ENCODE results near the gene RNASE4.

DNA sequence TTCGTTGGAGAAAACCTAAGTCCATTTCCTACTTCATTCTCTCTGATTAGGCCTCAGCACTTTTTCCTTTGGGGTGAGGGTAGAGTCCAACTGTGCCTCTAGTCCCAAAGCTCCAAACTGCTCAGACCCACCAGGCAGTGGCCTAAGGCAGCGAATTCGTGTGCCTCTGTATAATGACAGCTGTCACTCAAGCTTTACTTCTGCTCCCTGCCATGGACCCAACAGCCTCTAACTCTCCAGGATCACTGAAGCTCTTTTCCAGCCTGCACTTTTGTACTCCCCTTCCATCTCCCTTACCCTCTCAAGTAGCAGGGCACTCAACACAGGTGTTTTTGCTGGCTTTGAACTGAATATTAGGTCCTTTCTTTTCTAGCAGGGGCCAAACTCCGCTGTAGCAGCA lies 28.1 kb upstream of the RNASE4 start:
- TF ChIP-seq, protein P1, sequence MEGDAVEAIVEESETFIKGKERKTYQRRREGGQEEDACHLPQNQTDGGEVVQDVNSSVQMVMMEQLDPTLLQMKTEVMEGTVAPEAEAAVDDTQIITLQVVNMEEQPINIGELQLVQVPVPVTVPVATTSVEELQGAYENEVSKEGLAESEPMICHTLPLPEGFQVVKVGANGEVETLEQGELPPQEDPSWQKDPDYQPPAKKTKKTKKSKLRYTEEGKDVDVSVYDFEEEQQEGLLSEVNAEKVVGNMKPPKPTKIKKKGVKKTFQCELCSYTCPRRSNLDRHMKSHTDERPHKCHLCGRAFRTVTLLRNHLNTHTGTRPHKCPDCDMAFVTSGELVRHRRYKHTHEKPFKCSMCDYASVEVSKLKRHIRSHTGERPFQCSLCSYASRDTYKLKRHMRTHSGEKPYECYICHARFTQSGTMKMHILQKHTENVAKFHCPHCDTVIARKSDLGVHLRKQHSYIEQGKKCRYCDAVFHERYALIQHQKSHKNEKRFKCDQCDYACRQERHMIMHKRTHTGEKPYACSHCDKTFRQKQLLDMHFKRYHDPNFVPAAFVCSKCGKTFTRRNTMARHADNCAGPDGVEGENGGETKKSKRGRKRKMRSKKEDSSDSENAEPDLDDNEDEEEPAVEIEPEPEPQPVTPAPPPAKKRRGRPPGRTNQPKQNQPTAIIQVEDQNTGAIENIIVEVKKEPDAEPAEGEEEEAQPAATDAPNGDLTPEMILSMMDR (IDR thresholded peaks at IDR 0.05), result no peak
- TF ChIP-seq POLR2A (IDR thresholded peaks at IDR 0.05; ENCODE audit: low read depth), result no peak
- TF ChIP-seq POLR2AphosphoS5 (IDR thresholded peaks at IDR 0.05), result no peak

All from esophagus muscularis mucosa (tissue), 3 donors.